ENCODE measurements around the gene RGS11. TPM values are rescaled to one million over a fixed set of nuclear protein-coding genes. Genes with fewer than 3 reads are reported as not detected.

The RGS11 gene
- total RNA-seq, 1 donor, result 0.36 TPM

- no peaks in the 10 kb centered on the region for H3K27me3 ChIP-seq (ENCODE audit: insufficient read depth, low read length)
- H3K9me3 ChIP-seq (ENCODE audit: low read depth, low read length), result no peaks in the 10 kb centered on the region
- peaks cover 19% of the 10 kb centered on the region for H3K4me1 ChIP-seq (ENCODE audit: insufficient read depth, low read length)
- peaks cover 42% of the 10 kb centered on the region for H4K20me1 ChIP-seq (ENCODE audit: insufficient read depth, low read length)
- peak overlapping the region; percentile 92 for H2AFZ ChIP-seq (ENCODE audit: low read length)
- peaks cover 42% of the 10 kb centered on the region for H3K36me3 ChIP-seq (ENCODE audit: insufficient read depth, low read length)
- peak overlapping the region; percentile 84 for H3K4me2 ChIP-seq (ENCODE audit: insufficient read depth, low read length)
- peaks cover 54% of the 10 kb centered on the region for H3K79me2 ChIP-seq (ENCODE audit: insufficient read depth, low read length)
- H3K4me3 ChIP-seq (ENCODE audit: insufficient read depth, low read length), result peak overlapping the region; percentile 91
- TF ChIP-seq, protein P1, sequence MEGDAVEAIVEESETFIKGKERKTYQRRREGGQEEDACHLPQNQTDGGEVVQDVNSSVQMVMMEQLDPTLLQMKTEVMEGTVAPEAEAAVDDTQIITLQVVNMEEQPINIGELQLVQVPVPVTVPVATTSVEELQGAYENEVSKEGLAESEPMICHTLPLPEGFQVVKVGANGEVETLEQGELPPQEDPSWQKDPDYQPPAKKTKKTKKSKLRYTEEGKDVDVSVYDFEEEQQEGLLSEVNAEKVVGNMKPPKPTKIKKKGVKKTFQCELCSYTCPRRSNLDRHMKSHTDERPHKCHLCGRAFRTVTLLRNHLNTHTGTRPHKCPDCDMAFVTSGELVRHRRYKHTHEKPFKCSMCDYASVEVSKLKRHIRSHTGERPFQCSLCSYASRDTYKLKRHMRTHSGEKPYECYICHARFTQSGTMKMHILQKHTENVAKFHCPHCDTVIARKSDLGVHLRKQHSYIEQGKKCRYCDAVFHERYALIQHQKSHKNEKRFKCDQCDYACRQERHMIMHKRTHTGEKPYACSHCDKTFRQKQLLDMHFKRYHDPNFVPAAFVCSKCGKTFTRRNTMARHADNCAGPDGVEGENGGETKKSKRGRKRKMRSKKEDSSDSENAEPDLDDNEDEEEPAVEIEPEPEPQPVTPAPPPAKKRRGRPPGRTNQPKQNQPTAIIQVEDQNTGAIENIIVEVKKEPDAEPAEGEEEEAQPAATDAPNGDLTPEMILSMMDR (IDR thresholded peaks at IDR 0.05; ENCODE audit: extremely low read depth, low read depth, low read length), result no peak
- peak overlapping the region; percentile 92 for H3K27ac ChIP-seq (ENCODE audit: low read depth, low read length)
- peak; percentile 63 for DNase-seq (ENCODE audit: insufficient read length, low spot score, missing footprints)
Measured at GRCh38 chr16:228151-228851, 47.4 kb downstream of the RGS11 start.

DNA sequence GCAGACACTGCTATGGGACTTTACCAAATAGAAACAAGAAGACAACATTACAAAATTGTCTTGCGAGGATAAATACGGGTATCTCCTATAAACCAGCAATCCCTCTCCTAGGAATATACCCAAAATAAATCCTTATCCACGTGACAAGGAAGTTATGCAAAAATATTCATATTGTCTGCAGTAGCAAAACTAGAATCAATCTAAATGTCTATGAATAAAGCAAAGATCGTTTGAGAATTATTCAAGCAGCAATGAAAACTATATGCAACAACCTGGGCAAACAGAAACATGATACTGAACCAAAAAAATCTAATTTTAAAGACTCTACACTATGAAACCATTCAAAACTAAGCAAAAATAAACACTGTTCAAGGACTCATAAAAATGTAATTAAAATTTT, 55.7 kb downstream of the RGS11 start:
- Histone ChIP-seq H3K9me3 (ENCODE audit: low read depth, low read length) (no peaks in the 10 kb centered on the region), H3K27ac (ENCODE audit: low read depth, low read length) (no peak overlapping the region), H3K4me1 (ENCODE audit: insufficient read depth, low read length) (no peaks in the 10 kb centered on the region), H2AFZ (ENCODE audit: low read length) (no peak overlapping the region), H3K27me3 (ENCODE audit: insufficient read depth, low read length) (no peaks in the 10 kb centered on the region), H3K36me3 (ENCODE audit: insufficient read depth, low read length) (peaks cover 75% of the 10 kb centered on the region), H3K79me2 (ENCODE audit: insufficient read depth, low read length) (peaks cover 79% of the 10 kb centered on the region), H3K4me3 (ENCODE audit: insufficient read depth, low read length) (no peak overlapping the region), H4K20me1 (ENCODE audit: insufficient read depth, low read length) (peaks cover 50% of the 10 kb centered on the region), H3K4me2 (ENCODE audit: insufficient read depth, low read length) (no peak overlapping the region)
- TF ChIP-seq, protein P1 (IDR thresholded peaks at IDR 0.05; ENCODE audit: extremely low read depth, low read depth, low read length), result no peak
- no peak for DNase-seq (ENCODE audit: insufficient read length, low spot score, missing footprints)

Other genes starting within 250 kb of the RGS11 start
- 1.4 and 2.1 TPM in 2 replicates for gene POLR3K, start 222.3 kb downstream of the RGS11 start, total RNA-seq
- 9.4 and 14.5 TPM in 2 replicates for gene SNRNP25, start 222.1 kb downstream of the RGS11 start, total RNA-seq
- gene RHBDF1, start 203.3 kb downstream of the RGS11 start, total RNA-seq, result 32.2 and 39.5 TPM in 2 replicates
- gene MPG, start 197.7 kb downstream of the RGS11 start, total RNA-seq, result 180 and 189 TPM in 2 replicates
- 10.1 and 10.6 TPM in 2 replicates for gene NPRL3, start 137.3 kb downstream of the RGS11 start, total RNA-seq
- not detected in 2 replicates for gene HBZ, start 123.3 kb downstream of the RGS11 start, total RNA-seq
- gene HBM, start 110.0 kb downstream of the RGS11 start, total RNA-seq, result not detected in 2 replicates
- gene HBA2, start 103.1 kb downstream of the RGS11 start, total RNA-seq, result not detected in 2 replicates
- not detected in 2 replicates for gene HBA1, start 99.3 kb downstream of the RGS11 start, total RNA-seq
- not detected in 2 replicates for gene HBQ1, start 95.5 kb downstream of the RGS11 start, total RNA-seq
- 44.8 and 46.0 TPM in 2 replicates for gene LUC7L, start 46.5 kb downstream of the RGS11 start, total RNA-seq
- gene FAM234A, start 41.1 kb downstream of the RGS11 start, total RNA-seq, result 86.0 and 113 TPM in 2 replicates
- not detected in 2 replicates for gene ARHGDIG, start 4.6 kb upstream of the RGS11 start, total RNA-seq
- gene PDIA2, start 7.2 kb upstream of the RGS11 start, total RNA-seq, result not detected in 2 replicates
- gene AXIN1, start 76.8 kb upstream of the RGS11 start, total RNA-seq, result 21.5 and 21.7 TPM in 2 replicates
- 50.7 and 55.4 TPM in 2 replicates for gene MRPL28, start 94.6 kb upstream of the RGS11 start, total RNA-seq
- 40.1 and 54.3 TPM in 2 replicates for gene PGAP6, start 106.0 kb upstream of the RGS11 start, total RNA-seq
- gene NME4, start 121.3 kb upstream of the RGS11 start, total RNA-seq, result 77.2 and 83.6 TPM in 2 replicates
- gene DECR2, start 125.9 kb upstream of the RGS11 start, total RNA-seq, result 18.1 and 24.5 TPM in 2 replicates
- 22.7 and 25.3 TPM in 2 replicates for gene RAB11FIP3, start 149.7 kb upstream of the RGS11 start, total RNA-seq